ENCODE measurements around the gene UQCC5.

Gene UQCC5

DNA sequence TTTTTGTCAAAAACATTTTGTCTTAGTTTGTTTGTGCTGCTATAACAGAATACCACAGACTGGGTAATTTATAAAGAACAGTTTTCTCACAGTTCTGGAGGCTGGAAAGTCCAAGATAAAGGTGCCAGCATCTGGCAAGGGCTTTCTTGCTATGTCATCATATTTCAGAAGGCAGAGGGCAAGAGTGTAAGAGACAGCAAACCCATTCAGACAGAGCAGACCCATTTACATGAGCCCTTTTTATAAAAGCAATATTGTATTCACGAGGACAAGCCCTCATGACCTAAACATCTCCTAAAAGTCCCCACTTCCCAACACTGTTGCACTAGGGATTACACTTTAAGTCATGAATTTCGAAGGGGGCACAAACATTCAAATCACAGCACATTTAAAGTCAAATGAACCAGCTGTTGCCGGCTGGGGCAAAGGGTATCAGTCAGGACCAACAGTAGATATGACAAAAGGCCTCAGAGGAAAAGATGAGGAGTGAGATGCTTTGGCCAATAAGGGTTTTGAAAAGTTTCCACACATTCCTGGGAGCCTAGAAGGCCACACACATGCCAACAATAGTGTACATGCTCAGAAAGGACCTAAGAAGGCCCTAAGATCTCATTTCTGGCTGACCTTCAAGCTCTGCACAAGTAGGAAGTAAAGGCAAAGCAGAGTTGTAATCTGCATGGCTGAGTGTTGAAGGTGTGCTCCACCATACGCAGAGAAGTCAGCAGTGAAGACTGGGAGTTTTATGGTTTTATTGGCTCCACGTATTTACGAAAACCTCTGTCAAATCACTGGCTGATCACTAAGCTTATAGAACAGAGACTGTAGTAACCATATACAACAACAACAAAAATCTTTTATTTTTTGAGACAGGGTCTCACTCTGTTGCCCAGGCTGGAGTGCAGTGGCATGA, 37.9 kb downstream of the UQCC5 start:
- DNase-seq = no peak

Measured in eye (tissue), 1 donor.